ENCODE measurements around the gene CHCHD6.

CHCHD6 gene

DNA sequence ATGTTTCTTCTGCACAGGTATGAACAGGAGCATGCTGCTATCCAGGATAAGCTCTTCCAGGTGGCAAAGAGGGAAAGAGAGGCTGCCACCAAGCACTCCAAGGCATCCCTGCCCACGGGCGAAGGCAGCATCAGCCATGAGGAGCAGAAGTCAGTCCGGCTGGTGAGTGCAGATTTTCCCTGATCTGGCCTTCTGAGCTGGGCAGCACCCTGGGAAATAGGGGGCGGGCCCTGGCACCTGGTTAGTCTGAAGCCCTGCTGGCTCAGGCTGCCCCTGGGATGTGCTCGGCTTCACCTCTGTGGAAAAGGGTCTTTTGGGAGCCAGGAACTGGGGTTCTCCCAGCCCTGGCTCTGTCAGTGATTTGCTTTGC is 29.0 kb downstream of the CHCHD6 start:
- no peak for DNase-seq (ENCODE audit: low spot score)
- TF ChIP-seq, protein P1, sequence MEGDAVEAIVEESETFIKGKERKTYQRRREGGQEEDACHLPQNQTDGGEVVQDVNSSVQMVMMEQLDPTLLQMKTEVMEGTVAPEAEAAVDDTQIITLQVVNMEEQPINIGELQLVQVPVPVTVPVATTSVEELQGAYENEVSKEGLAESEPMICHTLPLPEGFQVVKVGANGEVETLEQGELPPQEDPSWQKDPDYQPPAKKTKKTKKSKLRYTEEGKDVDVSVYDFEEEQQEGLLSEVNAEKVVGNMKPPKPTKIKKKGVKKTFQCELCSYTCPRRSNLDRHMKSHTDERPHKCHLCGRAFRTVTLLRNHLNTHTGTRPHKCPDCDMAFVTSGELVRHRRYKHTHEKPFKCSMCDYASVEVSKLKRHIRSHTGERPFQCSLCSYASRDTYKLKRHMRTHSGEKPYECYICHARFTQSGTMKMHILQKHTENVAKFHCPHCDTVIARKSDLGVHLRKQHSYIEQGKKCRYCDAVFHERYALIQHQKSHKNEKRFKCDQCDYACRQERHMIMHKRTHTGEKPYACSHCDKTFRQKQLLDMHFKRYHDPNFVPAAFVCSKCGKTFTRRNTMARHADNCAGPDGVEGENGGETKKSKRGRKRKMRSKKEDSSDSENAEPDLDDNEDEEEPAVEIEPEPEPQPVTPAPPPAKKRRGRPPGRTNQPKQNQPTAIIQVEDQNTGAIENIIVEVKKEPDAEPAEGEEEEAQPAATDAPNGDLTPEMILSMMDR (IDR thresholded peaks at IDR 0.05; ENCODE audit: extremely low read depth, missing control alignments) = no peak

DNA sequence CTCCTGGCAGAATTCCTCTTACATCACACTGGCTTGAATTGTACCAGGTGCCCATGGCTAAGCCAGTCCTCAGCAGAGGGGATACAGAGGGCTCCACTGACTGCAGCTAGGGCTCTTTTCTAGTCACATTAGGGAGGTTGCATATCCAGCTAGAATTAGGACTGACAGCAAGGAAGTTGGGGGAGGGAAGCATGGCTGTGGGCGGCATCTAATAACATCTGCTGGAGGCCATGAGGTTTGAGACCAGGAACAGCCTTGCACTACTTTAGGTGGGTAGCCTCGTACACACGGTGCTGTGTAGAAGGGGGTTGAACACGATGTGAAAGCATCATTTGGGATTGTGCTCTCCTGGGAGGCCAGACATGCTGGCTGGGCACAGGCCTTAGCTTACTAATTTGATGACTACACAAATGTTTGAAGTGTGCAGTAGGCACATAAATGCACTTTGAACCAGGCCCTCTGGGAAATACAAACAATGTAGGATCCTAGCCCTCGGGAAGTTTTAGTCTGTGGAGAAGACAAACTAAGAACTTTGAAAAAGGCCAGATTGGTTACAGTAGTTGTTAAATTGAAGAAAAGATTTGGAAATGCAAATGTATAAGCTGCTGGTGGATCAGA is 30.2 kb downstream of the CHCHD6 start:
- TF ChIP-seq, protein P1 (IDR thresholded peaks at IDR 0.05; ENCODE audit: extremely low read depth, missing control alignments) = no peak

DNA sequence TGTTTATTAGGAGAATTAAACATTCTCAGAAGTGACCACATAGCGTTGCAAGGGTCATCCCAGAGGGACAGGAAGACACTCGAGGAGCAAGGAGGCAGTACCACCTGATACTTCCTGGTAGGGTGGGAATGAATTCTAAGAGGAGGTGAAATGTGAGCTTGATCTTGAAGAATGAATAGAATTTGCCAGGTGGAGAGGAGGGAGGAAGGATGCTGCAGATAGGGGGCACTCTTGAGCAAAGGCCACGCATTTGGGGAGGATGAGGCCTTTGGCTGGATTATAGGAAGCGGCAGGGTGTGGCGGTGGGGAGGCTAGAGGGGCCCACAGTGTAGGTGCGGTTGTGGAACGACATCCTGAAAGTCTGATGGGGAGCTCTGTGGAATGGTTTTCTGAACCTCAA is 33.5 kb downstream of the CHCHD6 start:
- TF ChIP-seq, protein P1 (IDR thresholded peaks at IDR 0.05; ENCODE audit: extremely low read depth, missing control alignments) = no peak
- no peak for DNase-seq (ENCODE audit: low spot score)

More for the DNA sequence above, 30.2 kb downstream of the CHCHD6 start:
- DNase-seq (ENCODE audit: low spot score) = no peak

DNA sequence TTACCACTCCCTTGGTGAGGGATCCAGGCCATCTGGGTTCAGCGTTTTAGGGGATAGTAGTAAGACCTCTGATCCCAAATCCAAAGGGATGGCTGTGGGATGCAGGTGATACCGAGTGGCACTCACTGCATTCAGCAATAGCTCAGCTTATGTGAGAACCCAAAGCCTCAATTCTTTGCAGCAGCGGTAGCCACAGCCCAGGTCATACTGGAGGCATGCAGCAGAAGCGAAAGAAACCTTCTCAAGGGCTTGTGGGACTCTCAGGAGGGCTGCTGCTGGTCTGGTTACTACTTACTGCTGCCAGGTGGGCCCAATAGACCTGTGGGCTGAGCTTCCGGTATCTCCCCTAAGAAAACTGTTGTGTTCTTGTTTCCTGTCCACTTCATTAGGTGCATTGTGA is 38.0 kb downstream of the CHCHD6 start:
- DNase-seq (ENCODE audit: low spot score) = no peak
- TF ChIP-seq, protein P1 (IDR thresholded peaks at IDR 0.05; ENCODE audit: extremely low read depth, missing control alignments) = no peak

DNA sequence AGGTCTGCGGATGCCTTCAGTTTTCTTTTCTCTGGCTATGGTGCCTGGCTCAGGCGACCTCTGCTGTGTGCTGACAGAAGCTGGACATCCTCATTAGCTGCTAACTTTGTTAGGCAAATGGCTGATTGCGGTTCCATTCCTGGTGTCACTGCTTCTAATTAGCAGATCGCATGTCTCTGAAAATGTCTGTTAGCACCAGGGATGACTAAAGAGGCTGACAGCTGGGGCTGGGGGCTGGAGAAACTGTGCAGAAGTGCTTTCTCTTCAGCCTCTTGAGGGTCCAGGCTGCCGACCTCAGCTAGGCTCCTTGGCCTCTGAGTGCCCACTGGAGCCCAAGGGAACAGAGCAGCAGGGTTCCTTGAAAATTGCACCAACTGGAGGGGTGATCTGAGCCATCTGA is 39.3 kb downstream of the CHCHD6 start:
- TF ChIP-seq, protein P1 (IDR thresholded peaks at IDR 0.05; ENCODE audit: extremely low read depth, missing control alignments) = no peak
- no peak for DNase-seq (ENCODE audit: low spot score)

DNA sequence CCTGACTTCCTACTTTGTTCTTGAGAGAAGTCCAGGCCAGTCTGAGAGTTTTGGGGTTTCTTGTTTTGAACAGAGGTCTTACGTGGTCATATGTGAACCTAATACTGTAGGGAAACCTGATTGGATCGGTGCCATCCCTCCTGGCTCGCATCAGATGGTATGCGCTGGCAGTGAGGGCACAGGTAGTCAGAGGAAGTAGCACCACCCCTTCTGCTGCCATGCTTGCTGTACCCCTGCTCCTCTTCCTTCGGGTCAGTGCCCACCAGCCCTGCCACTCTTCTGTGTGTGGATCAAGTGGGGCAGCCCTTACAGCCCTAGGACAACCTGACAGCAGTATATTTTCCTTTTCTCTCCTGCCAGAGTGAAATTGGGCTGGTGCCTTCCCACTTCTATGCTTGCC is 39.7 kb downstream of the CHCHD6 start:
- TF ChIP-seq, protein P1 (IDR thresholded peaks at IDR 0.05; ENCODE audit: extremely low read depth, missing control alignments) = no peak

DNA sequence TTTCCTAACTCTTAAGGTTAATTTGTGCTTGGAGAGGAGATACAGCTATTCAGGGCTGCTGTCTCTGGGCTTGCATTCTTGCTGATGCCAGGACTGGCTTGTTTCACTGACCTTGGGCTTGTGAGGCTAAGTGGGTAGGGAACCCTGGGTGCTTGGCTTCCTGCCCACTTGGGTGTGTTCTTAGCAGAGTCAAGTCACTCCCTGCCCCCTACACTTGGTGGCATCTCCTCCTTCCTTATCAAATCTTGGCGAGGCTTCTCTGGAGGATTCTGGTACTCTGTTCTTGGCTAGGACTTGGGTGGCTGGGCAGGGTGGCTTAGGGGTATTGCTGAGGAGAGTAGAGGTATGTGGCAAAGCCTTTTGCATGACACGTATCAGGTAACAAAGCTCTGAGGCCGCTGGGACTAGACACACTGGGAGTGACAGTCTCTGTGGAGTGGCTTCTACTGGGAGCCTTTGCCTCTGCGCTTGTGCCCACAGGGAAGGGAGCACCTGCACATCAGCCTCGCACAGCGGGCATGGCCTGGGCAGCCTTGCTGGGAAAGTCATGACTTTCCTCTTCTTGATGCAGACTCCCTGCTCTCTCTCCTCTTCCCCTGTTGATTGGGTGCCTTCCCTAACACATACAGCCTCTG is 41.8 kb downstream of the CHCHD6 start:
- no peak for DNase-seq (ENCODE audit: low spot score)
- TF ChIP-seq, protein P1 (IDR thresholded peaks at IDR 0.05; ENCODE audit: extremely low read depth, missing control alignments) = no peak

More for the DNA sequence above, 39.7 kb downstream of the CHCHD6 start:
- DNase-seq (ENCODE audit: low spot score) = no peak

Measured in GM20000 (cell line).